ENCODE results near the gene OLFML3.

The OLFML3 gene, protein sequence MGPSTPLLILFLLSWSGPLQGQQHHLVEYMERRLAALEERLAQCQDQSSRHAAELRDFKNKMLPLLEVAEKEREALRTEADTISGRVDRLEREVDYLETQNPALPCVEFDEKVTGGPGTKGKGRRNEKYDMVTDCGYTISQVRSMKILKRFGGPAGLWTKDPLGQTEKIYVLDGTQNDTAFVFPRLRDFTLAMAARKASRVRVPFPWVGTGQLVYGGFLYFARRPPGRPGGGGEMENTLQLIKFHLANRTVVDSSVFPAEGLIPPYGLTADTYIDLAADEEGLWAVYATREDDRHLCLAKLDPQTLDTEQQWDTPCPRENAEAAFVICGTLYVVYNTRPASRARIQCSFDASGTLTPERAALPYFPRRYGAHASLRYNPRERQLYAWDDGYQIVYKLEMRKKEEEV

GRCh38 chr1:113978863-113979702 is at the start of gene OLFML3:
Gene OLFML3, plus strand, starts transcription at chr1:113979474. Its CDS starts 43 bp downstream, at chr1:113979517.
- peaks cover 0 to 6% (median 0%) of the 10 kb centered on the region in 3 donors for H3K36me3 ChIP-seq
- peak within 1 kb of the TSS; percentile 79 to 84 for H3K27ac ChIP-seq
- no peaks in the 10 kb centered on the region for H3K9me3 ChIP-seq
- H3K4me1 ChIP-seq = peaks cover 11 to 81% (median 51%) of the 10 kb centered on the region in 4 donors
- TF ChIP-seq CTCF (IDR thresholded peaks at IDR 0.05) = peak; percentile 61 to 77
- DNase-seq = peak; percentile 91 to 94
- H3K27me3 ChIP-seq = no peaks in the 10 kb centered on the region
- intact Hi-C loops (cut with DNase I; ENCODE audit: low total_unique reads) = loop anchor here (5.0 kb wide), 1 partner anchor 303 kb away; no protein-coding TSS in a partner anchor
- H3K4me3 ChIP-seq = peak within 1 kb of the TSS; percentile 39 to 46

DNA sequence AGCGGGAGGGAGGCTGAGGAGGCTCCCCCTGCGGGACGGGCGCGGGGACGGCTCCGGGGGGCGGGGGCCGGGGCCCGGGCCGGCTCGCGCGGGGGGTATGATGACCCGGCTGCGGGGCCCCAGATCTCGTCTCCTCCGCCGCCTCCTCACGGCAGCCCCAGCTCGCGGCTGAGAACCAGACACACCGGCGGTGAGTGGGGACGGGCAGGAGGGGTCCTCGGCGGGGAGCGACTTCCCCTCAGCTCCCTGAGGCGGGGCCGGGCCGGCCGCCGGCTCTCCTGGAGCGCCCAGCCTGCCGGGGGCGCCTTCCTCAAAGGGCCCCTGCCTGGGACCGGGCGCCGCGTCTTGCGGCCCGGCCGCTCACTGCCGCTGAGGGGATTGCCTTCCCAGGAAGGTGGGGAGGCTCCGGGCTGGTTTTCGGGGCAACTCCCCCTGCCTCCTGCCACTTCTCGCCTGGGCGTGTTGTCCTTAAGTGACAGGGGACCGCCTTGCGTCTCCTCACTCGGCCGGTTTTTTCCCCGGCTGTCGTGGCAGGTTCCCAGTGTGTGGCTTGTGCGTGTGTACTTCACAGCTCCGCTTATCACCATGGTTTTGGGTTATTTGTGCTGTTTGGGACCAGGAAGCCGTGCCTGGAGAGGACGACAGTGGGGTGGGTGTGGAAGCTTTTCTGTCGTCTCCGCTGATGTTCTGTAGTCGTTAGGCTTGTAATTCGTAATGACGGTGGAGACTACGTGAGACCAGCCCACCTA is 49.4 kb upstream of the OLFML3 start:
- H3K27me3 ChIP-seq = no peaks in the 10 kb centered on the region
- peaks cover 0 to 57% (median 27%) of the 10 kb centered on the region in 4 donors for H3K4me1 ChIP-seq
- no peaks in the 10 kb centered on the region for H3K9me3 ChIP-seq
- H3K27ac ChIP-seq = peak overlapping the region; percentile 98
- H3K4me3 ChIP-seq = peak overlapping the region; percentile 79 to 97
- no peaks in the 10 kb centered on the region for H3K36me3 ChIP-seq
- intact Hi-C loops (cut with DNase I; ENCODE audit: low total_unique reads) = loop anchor here (1.0 to 10.0 kb wide), 2 partner anchors 25 to 95 kb away; partner anchors contain the start of gene DCLRE1B
- peak; percentile 41 to 74 for DNase-seq
- no peak for TF ChIP-seq CTCF (IDR thresholded peaks at IDR 0.05)

DNA sequence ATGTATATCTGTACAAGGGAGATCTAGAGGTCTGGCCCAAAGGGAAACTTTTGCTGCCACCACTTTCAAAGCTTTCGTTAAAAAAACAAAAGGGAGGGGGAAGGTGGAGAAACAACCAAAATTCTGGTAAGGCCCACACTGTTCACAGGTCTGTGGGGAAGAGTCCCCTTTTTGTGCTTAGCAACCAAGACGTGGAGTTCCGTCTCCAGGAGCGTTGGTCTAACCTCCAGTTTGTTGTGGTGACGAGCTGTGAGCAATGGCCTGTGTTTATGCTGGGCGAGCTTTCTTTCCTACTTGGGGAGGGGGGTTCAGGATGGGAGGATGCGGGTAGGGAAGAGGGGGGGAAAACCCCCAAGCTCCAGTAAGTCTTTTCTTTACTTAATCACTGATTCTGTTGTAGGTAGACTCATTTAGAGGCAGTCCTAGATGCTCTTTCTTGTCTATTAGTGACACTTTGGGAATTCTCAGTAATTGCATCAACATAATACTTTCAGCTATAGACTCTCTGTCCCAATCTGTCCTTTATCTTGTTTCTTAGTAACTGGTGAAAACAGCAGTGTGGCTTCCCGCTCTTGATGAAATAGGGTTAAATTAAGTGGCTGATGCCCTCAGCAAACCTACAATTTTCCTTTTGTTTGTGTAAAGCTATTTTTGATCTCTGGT is 48.6 kb upstream of the OLFML3 start:
- H3K27me3 ChIP-seq = no peaks in the 10 kb centered on the region
- TF ChIP-seq CTCF (IDR thresholded peaks at IDR 0.05) = no peak
- H3K27ac ChIP-seq = peak overlapping the region; percentile 98
- peaks cover 0 to 63% (median 27%) of the 10 kb centered on the region in 4 donors for H3K4me1 ChIP-seq
- no peak for DNase-seq
- peak overlapping the region; percentile 79 to 97 for H3K4me3 ChIP-seq
- intact Hi-C loops (cut with DNase I; ENCODE audit: low total_unique reads) = loop anchor here (10.0 kb wide), 1 partner anchor 96 kb away; no protein-coding TSS in a partner anchor
- H3K9me3 ChIP-seq = no peaks in the 10 kb centered on the region
- no peaks in the 10 kb centered on the region for H3K36me3 ChIP-seq

- H3K27ac ChIP-seq = peak overlapping the region; percentile 98
- H3K9me3 ChIP-seq = no peaks in the 10 kb centered on the region
- no peak for DNase-seq
- H3K4me1 ChIP-seq = peaks cover 0 to 72% (median 27%) of the 10 kb centered on the region in 4 donors
- peak overlapping the region; percentile 79 to 97 for H3K4me3 ChIP-seq
- H3K36me3 ChIP-seq = no peaks in the 10 kb centered on the region
- H3K27me3 ChIP-seq = no peaks in the 10 kb centered on the region
- intact Hi-C loops (cut with DNase I; ENCODE audit: low total_unique reads) = loop anchor here (10.0 kb wide), 1 partner anchor 97 kb away; no protein-coding TSS in a partner anchor
- no peak for TF ChIP-seq CTCF (IDR thresholded peaks at IDR 0.05)
Measured at GRCh38 chr1:113931451-113931851, 47.8 kb upstream of the OLFML3 start.
